NK-92 (cell line): ENCODE results near the gene NXN.
"Not testable (repeated sequence)": the region's sequence is repeated elsewhere in the genome, so short reads cannot be mapped to it uniquely, and the experiment has no call there.

ENCODE experiments used
- DNase-seq: peaks from one replicate; lab custom pipeline; 2025; ENCODE audit not compliant: unreplicated experiment; lab: John Stamatoyannopoulos, UW

Gene NXN

GRCh38 chr17:836151-836550, 143.4 kb downstream of the NXN start:
- no peak for DNase-seq

- DNase-seq: not testable (repeated sequence)
These were observed 143.9 kb downstream of the NXN start for GRCh38 chr17:835721-836120.

GRCh38 chr17:835263-835662, 144.3 kb downstream of the NXN start:
- no peak for DNase-seq

- no peak for DNase-seq
These were observed 145.4 kb downstream of the NXN start for GRCh38 chr17:834136-834535.

GRCh38 chr17:830950-831349, 148.6 kb downstream of the NXN start:
- DNase-seq: no peak

GRCh38 chr17:830381-830780, 149.2 kb downstream of the NXN start:
- DNase-seq: no peak

- DNase-seq: not testable (repeated sequence)
These were observed 150.0 kb downstream of the NXN start for GRCh38 chr17:829614-830013.

GRCh38 chr17:828761-829160, 150.8 kb downstream of the NXN start:
- DNase-seq: no peak

- DNase-seq: no peak
These were observed 152.8 kb downstream of the NXN start for GRCh38 chr17:826778-827177.

GRCh38 chr17:825216-825615, 154.4 kb downstream of the NXN start:
- no peak for DNase-seq

GRCh38 chr17:824378-824777, 155.2 kb downstream of the NXN start:
- no peak for DNase-seq

GRCh38 chr17:823501-823902, 156.1 kb downstream of the NXN start:
- no peak for DNase-seq

GRCh38 chr17:819251-819650, 160.3 kb downstream of the NXN start:
- DNase-seq: no peak

GRCh38 chr17:814371-814770, 165.2 kb downstream of the NXN start:
- no peak for DNase-seq

- DNase-seq: no peak
These were observed 166.9 kb downstream of the NXN start for GRCh38 chr17:812638-813204.

- no peak for DNase-seq
These were observed 168.4 kb downstream of the NXN start for GRCh38 chr17:811051-811784.

GRCh38 chr17:807523-808294, 171.9 kb downstream of the NXN start:
- DNase-seq: no peak

GRCh38 chr17:806781-807522, 172.6 kb downstream of the NXN start:
- no peak for DNase-seq

- DNase-seq: no peak
These were observed 173.2 kb downstream of the NXN start for GRCh38 chr17:806346-806745.

- not testable (repeated sequence) for DNase-seq
These were observed 173.7 kb downstream of the NXN start for GRCh38 chr17:805886-806285.
